DMS 273 treated with DMSO at 0.1 percent for 48 hours (cell line): ENCODE measurements around the gene DNAJC22.
"Not testable (repeated sequence)": the region's sequence is repeated elsewhere in the genome, so short reads cannot be mapped to it uniquely, and the experiment has no call there.

Experiments used
- DNase-seq: peaks from one replicate; lab custom pipeline; 2025; lab: John Stamatoyannopoulos, UW

Gene DNAJC22

GRCh38 chr12:49331380-49332222 lies 15.1 kb upstream of the DNAJC22 start:
- peak; percentile 21 for DNase-seq

DNA sequence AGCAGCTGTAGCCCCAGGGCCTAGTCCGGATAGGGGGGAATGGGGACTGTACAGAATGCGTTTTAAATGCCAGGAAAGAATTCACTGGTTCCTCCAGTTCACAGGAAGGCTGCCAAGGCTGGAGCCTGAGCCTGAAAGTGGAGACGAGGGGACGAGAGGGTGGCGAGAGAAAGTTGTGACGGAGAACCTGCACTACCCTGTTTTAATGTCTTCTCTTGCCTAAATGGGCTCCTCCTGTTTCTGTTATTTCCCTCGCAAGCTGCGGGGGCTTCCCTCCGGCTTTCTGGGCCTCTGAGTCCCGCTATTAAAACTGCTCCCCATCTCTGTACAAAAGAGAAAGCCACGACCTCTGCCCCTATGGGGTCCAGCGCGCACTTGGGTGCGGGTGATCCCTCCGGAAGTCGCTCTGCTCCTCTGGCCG lies 14.2 kb upstream of the DNAJC22 start:
- no peak for DNase-seq

DNA sequence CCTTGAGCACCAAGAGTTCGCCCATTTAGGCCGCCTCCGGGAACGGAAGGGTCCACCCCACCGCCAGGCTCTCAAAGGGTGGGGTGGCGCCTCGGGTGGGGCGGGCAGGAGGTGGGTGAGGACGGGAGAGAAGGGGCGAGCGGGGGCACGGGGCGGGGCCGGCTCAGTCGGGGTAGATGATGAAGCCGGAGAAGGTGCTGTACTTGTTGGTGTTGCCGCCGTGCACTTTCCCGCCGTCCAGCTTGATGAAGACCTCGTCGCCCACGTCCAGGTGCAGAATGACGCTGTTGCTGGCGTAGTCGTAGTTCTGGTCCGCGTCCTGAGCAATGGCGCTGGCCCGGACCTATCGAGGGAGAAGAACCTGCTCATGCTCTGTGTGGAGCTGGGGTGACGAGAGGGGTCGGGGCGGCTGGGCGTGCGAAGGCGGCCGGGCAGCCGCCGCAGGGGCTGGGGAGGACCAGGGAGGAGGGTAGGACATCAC lies 13.8 kb upstream of the DNAJC22 start:
- no peak for DNase-seq

- not testable (repeated sequence) for DNase-seq
Observed at GRCh38 chr12:49333778-49334177, 12.9 kb upstream of the DNAJC22 start.

GRCh38 chr12:49334226-49334625 lies 12.5 kb upstream of the DNAJC22 start:
- no peak for DNase-seq

DNA sequence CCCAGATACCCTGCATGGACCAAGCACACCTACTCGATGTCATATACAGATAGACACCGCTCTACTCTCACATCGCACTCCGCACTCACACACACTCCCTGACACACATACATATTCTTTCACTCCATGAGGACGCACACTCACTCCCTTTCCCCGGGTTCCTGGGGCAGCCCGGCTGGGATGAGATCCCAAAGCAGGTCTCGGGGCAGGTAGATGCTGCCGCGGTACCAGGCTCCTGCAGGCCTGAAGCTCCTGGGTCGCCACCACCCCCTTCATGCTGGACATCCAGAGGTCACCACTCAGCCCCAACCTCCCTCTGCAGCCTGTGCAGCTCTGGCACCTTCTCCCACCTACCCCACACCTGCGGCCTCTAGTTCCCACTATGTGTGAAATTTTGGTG lies 12.0 kb upstream of the DNAJC22 start:
- no peak for DNase-seq

- DNase-seq = no peak
Observed at GRCh38 chr12:49335118-49335954, 11.4 kb upstream of the DNAJC22 start.

- no peak for DNase-seq
Observed at GRCh38 chr12:49335955-49336644, 10.6 kb upstream of the DNAJC22 start.

DNA sequence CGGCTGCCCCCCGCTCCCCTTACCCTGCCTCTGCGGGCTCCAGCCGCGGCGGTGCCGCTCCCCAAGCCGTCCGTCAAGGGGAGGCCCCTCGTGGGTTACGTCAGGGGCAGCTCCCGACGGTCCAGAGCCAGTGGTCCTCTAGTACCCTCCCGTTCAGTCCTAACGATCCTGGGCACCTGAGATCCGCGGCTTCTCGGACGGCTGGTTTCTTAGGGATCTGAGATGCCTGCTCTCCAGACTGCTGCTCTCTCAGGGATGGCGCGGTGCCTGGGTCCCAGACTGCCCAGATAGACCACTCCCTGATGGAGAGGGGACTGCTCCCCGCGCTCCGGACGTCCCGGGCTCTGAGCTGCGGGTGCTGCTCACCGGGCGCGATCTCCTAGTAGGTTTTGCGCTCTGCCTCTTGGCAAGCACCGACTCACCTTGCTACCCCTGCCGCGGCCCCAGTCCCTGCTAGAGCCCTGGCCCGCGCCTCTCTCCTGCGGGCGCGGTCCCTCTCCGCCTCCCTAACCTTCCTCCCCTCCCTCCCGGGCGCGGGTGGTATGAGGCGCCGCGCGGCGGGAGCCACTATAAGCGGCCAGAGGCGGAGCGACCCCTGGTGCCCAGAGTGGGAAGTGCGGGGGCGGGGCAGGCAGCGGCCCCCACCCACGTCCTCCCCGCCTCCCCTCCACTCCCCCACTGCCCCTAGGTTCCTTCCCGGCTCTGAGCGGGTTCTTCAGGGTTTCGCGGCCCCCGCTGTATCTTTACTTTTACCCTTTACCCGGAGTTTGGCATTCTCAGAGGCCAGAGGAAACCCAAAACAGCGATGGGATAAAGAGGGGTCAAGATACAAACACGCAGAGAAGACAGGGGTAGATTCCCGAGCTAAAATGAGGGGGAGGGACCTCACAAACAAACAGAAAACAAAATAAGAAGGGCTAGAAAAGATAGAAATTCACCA lies 9.8 kb upstream of the DNAJC22 start, which contains the start of gene C1QL4:
TSS of gene C1QL4 (minus strand) at position 544 of the 940 bp plus-strand sequence. CDS start 711 bp downstream, outside the sequence.
- DNase-seq = no peak

DNA sequence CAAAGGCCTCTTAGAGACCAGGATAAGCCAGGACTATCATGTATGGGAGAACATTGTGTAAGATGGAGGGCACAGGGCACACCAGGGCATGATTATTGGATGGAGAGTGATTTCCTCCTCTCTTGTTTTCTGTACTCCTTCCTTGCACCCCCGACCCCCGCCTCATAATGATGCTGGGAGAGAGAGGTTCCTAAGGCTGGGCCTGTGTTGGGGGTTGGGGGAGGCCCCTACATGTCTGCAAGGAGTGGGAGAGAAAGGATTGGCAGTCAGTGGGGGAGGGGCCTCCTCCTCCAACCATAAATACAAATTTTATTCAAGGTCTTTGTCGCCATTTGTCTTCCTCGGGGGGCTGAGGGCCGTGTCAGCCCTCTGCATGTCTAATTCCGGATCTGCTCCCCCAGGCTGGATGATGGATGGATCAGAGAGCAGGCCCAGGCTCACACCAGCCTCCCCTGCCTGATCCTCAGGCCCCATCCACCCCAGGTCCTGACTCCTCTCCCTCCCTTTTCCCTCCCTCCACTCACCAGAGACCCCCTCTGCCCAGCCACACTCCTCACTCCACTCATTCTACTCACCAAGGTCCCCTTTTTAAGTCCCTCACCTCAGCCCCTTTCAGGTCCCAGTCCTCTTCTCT lies 7.7 kb upstream of the DNAJC22 start:
- no peak for DNase-seq

DNA sequence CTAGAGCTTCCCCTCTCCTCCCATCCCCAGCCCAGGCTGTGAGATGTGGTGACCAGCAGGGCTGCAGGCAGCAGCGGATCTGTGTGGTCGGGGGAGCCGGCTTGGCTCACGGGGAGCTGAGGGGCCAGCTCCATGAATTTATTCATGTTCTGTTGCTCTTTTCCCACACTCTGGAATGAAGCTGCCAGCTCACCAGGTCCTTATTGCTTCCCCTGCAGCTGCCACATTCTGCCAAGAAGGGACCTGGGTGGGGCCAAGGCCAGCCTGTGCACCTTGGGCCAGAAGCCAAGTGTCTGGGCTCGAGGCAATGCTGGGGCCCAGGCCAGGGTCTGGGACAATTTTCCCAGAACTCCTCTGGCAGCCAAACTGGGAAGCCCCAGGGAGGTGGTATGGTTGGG lies 7.2 kb upstream of the DNAJC22 start:
- no peak for DNase-seq

DNA sequence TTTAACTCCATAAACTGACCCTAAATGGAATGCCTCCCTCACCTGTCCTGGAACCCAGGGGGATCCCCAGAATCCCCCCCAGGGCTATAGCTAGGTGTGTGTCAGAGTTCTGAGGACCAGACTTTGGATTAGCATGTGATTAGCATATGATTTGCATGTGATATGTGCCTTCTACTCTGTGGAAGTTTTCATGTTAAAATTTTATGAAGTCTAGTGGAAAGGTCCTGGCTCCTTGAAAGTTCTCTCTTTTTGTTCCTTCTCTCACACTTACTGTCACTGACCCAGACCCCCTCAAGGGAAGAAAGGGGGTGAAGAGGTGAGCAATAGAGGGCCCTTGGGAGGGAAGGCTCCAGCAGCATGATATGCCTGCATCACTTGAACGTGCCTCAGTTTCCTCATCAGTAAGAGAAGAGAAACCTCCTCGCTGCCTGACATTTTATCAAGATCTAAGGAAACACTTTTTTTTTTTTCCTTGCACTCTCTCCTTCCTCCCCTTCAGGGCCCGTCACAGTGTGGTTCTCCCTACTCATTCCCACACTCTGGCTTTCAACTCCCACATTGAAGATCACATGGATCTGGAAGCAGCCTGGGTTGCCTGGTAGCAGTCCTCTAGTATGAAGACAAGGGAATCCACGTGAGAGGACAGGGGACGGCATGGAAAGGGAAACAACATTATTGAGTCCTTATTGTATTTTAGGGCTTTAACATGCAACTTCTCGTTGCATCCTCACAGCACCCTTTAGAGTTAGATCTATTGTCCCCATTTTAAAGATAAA lies 6.4 kb upstream of the DNAJC22 start:
- DNase-seq = no peak

DNA sequence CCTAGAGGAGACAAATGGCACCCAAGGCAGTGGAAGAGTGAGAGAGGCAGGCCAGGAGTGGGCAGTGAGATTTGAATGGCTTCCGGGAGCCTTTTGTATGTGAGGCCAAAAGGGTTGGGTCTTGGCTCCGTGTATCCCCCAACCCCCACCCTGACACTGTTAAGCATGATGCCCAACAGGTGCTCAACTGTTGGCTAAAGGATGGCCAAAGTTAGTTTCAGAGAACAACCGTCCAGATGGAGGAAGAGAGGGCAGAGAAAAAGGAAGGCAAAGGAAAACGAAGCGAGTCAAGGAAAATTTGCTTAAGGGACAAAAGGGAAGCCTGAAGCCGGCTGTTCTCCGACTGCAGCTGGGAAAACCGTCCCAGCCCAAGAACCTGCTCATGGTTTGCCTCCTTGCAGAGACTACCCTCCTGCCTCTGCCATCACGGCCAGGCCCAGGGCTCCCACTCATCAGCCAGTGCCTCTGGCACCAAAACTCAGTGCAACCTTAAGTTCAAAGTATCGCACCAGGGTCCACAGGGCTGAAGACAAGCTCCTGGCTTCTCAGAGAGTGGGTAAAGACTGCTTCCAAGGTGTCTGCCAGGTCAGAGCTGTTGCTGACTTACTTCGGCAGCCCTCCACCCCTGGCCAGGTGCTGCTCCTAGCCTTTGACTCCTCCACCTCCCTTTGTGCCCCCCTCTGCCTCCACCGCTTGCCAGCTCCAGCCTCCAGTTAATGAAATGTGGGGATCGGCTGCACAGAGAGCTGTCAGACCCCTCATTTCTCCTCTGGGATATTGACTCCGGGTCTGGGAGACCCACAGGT lies 5.5 kb upstream of the DNAJC22 start:
- no peak for DNase-seq

DNA sequence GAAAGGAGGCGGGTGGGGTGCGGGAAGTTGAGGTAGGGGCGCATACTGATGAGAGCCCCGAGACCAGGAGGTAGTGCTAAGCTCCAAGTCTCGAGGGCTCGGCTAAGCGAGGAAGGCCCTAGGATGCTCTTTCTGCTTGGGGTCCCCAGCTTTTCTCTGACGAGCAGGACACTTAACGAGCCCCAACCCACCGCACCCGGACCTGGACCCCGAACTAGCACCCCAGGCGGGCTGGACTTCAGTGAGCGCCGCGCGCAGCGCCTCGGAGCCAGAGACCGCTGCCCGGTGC lies 5.0 kb upstream of the DNAJC22 start:
- no peak for DNase-seq

- DNase-seq = no peak
Observed at GRCh38 chr12:49342066-49342913, 4.4 kb upstream of the DNAJC22 start.

DNA sequence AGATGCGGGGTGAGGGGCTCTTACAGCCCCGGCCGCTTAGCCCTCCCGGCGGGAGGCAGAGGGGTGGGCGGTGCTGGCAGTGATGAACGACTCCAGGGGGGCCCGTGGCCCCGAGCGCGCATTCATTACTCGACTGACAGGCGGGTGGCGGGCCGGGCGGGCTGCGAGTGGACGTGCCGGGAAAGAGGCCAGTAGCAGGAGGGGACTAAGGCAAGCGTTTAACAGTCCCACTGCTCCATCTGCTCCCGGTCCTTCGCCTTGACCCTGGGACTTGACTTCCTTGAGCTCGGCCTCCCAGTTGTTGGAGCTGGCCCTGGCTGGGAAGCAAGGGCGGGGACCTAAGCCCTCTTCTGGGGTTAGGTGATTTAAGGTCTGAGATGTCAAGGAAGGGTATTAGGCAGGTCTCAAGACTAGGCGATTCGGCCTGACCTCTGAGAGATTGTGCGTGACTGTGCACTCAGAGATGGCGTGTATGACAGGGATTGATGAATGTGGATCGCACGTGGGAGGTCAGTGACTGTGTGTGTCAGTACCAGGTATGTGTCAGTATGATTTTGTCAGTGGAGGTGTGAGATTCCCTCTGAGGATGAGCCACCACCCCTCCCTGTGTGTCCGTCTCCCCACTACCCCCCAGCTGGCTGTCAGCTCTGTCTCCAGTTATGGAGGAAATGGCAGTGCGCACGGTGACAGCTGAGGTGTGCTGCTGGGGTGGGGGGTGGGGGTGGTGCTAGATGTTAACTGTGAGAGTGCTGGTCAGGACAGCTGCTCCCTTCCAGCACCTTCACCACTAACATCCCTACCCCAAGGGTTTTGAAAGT lies 3.6 kb upstream of the DNAJC22 start:
- no peak for DNase-seq

DNA sequence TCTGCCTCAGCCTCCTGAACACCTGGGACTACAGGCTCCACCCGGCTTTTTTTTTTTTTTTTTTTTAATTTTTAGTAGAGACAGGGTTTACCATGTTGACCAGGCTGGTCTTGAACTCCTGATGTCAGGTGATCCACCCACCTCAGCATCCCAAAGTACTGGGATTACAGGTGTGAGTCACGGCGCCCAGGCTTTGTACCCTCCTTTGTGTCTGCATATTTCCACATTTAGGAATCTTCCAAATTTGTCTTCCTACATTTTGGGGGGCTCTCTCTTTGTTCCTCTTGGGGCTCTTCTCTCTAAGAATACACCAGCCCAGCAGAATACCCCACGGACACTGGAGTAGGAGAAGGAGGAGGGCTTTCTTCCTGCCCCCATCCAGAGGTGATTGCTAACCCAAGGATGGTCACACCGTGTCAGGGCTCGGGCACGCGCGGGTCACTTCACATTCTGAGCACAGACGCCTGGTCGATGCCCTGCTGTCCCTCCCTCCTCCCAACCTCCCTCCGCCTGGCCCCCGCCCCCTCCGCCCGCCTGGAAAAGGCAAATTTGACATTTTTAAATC lies 2.1 kb upstream of the DNAJC22 start:
- DNase-seq = no peak
